ENCODE results near the gene ANAPC16.

ANAPC16 gene

DNA sequence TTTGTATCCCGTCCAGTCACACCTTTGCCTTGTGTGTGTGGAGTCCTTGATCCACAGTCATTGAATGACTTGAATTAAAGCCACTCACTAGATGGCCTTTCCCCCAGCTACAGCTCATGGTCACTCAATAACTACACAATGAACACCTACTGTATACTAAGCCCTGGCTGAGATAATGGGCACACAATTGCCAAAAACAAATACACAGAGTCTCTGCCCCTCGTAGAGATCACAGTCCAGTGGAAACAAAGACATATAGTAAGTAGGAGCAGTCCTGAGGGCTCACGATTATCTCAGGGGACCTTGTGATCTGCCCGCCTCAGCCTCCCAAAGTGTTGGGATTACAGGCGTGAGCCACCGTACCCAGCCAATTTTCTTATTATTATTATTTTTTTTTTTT is 35.8 kb downstream of the ANAPC16 start:
- Histone ChIP-seq H2AFZ (no peak overlapping the region), H3K4me3 (ENCODE audit: low read depth, low read length) (no peak overlapping the region), H3K27ac (no peak overlapping the region), H3K4me2 (ENCODE audit: low read length) (no peak overlapping the region), H3K4me1 (peaks cover 34% of the 10 kb centered on the region), H3K9ac (no peak overlapping the region), H3K27me3 (ENCODE audit: control insufficient read depth, insufficient read depth, low read length) (no peaks in the 10 kb centered on the region), H3K9me3 (ENCODE audit: control insufficient read depth, low read length) (no peaks in the 10 kb centered on the region), H3K36me3 (ENCODE audit: control insufficient read depth, insufficient read depth, low read length) (no peaks in the 10 kb centered on the region), H3K79me2 (no peaks in the 10 kb centered on the region)
- TF ChIP-seq CTCF (IDR thresholded peaks at IDR 0.05), result no peak

DNA sequence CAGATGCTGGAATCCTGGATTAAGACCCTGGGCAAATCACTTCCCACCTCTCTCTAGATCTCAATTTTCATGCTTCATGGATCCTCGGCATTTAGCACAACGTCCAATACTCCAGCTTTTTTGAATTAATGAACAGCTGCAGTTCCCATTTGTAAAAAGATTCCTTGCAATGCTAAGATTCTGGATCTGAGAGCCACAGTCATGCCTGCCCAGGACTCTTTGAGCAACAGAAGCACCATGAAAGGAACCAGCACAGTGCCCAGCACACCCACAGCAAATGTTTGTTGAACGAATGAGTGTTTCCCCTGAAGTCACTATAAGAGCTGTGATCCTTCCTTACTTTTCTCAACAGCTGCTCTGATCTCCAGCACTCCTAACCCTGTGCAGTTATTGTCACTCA is 37.2 kb downstream of the ANAPC16 start:
- Histone ChIP-seq H3K27me3 (ENCODE audit: control insufficient read depth, insufficient read depth, low read length) (no peaks in the 10 kb centered on the region), H3K9me3 (ENCODE audit: control insufficient read depth, low read length) (no peaks in the 10 kb centered on the region), H3K36me3 (ENCODE audit: control insufficient read depth, insufficient read depth, low read length) (no peaks in the 10 kb centered on the region), H3K4me3 (ENCODE audit: low read depth, low read length) (no peak overlapping the region), H2AFZ (no peak overlapping the region), H3K4me1 (peaks cover 30% of the 10 kb centered on the region), H3K79me2 (no peaks in the 10 kb centered on the region), H3K9ac (no peak overlapping the region), H3K27ac (peak overlapping the region; percentile 6), H3K4me2 (ENCODE audit: low read length) (no peak overlapping the region)
- no peak for TF ChIP-seq CTCF (IDR thresholded peaks at IDR 0.05)

DNA sequence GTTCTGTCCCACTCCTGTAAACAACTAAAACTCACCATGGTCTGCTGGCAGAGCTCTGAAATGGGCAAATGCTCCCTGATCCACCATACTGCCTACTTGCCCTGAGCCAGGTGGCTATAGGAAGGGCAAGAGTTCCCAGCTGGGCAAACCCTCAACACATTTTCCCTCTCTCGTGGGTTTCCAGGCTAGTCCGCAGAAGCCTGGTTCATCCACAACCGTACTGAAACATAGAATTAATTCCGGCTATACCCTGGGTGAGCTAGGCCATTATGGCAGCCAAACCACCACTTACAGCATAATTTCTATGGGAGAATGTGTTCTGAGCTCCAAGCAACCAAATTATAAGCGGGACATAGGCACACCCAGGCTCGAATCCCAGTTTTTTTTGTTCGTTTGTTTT is 37.8 kb downstream of the ANAPC16 start:
- Histone ChIP-seq H3K79me2 (no peaks in the 10 kb centered on the region), H3K4me2 (ENCODE audit: low read length) (no peak overlapping the region), H3K4me1 (peaks cover 25% of the 10 kb centered on the region), H3K36me3 (ENCODE audit: control insufficient read depth, insufficient read depth, low read length) (no peaks in the 10 kb centered on the region), H3K27me3 (ENCODE audit: control insufficient read depth, insufficient read depth, low read length) (no peaks in the 10 kb centered on the region), H3K9ac (no peak overlapping the region), H3K4me3 (ENCODE audit: low read depth, low read length) (no peak overlapping the region), H3K27ac (peak overlapping the region; percentile 6), H2AFZ (no peak overlapping the region), H3K9me3 (ENCODE audit: control insufficient read depth, low read length) (no peaks in the 10 kb centered on the region)
- no peak for TF ChIP-seq CTCF (IDR thresholded peaks at IDR 0.05)

DNA sequence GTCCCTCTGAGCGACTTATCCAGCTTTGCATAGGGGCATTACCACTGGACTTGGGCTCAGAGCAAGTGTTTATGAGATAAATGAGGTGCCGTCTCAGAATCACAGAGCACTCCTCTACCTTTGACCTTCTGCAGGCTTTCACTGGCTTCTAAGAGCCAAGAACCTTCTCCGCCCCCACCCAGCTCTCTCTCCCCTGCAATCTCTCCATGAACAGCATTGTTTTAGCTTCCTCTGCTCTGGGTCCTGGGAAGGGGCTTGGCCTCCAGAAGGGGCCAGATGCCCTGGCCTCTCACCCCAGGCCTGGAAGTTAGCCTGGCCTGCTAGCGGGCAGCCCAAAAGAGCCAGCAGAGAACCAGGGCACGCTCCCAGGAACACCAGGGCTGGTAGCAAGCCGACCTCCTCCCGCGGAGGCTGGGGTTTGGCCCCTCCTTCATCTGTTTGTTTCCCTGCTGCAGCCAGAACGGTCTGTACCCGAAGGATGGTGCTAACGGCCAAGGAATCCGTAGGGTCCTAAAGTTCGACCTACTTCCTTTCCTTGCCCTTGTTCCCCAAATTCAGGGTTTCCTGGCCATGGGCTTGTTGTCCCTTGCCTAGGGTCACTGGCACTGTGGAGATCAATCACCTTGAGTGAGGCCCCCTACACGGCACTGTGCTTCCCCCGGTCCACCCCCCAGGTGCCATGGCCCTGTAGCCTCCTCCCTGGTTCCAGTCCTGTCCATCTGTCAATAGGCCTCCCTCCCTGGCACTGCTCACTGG is 39.2 kb downstream of the ANAPC16 start:
- no peaks in the 10 kb centered on the region for H3K79me2 ChIP-seq
- no peaks in the 10 kb centered on the region for H3K9me3 ChIP-seq (ENCODE audit: control insufficient read depth, low read length)
- H2AFZ ChIP-seq, result peak overlapping the region; percentile 93
- H3K27ac ChIP-seq, result peak overlapping the region; percentile 88
- H3K4me1 ChIP-seq, result peaks cover 29% of the 10 kb centered on the region
- peak overlapping the region; percentile 12 for H3K9ac ChIP-seq
- H3K4me2 ChIP-seq (ENCODE audit: low read length), result peak overlapping the region; percentile 53
- no peaks in the 10 kb centered on the region for H3K27me3 ChIP-seq (ENCODE audit: control insufficient read depth, insufficient read depth, low read length)
- H3K36me3 ChIP-seq (ENCODE audit: control insufficient read depth, insufficient read depth, low read length), result no peaks in the 10 kb centered on the region
- H3K4me3 ChIP-seq (ENCODE audit: low read depth, low read length), result peak overlapping the region; percentile 0
- peak; percentile 15 for TF ChIP-seq CTCF (IDR thresholded peaks at IDR 0.05)
